GM12878 (cell line): ENCODE results near the gene HHAT. TPM values are rescaled to one million over a fixed set of nuclear protein-coding genes. Genes with fewer than 3 reads are reported as not detected.

Experiments used
- ATAC-seq: fragments of 200-7000 bp; cut with Tn5 transposase; 3 replicates; pipeline ENCODE4 v1.9.1; 2020; ENCODE audit warnings: mild to moderate bottlenecking, moderate library complexity
- BruUV-seq: library from RNA; stranded (reverse); fragments of 400-500 nt; replicated peaks from 2 replicates; lab custom pipeline; 2021; lab: Mats Ljungman, UMichigan
- CTCF ChIA-PET: fragments of 300-600 bp; sonication (Branson Sonifier 250); formaldehyde crosslinking; extraction: SDS; loops from one replicate; lab custom pipeline; 2021; ENCODE audit warnings: inconsistent platforms; lab: Yijun Ruan, JAX
- POLR2A ChIA-PET: fragments of 350-600 bp; formaldehyde crosslinking; extraction: SDS; loops from one replicate; lab custom pipeline; 2021; ENCODE audit warnings: inconsistent platforms; lab: Charles Lee
- RAD21 ChIA-PET: fragments of 300-600 bp; sonication (Branson Sonifier 250); formaldehyde crosslinking; loops from one replicate; lab custom pipeline; 2023; ENCODE audit warnings: antibody characterized with exemption; ENCODE audit not compliant: unreplicated experiment; lab: Charles Lee
- SMC1A ChIA-PET: fragments of 300-600 bp; sonication (Branson Sonifier 250); formaldehyde crosslinking; loops from one replicate; lab custom pipeline; 2023; ENCODE audit not compliant: unreplicated experiment, uncharacterized antibody; lab: Charles Lee
- DNase-seq: peaks from one replicate; pipeline ENCODE4 v3.0.0-alpha.2; 2011; ENCODE audit warnings: low read depth, low spot score
- FAIRE-seq: peaks from 3 replicates; lab custom pipeline; 2011; peaks lifted over from hg19 to GRCh38; lab: Jason Lieb, UNC
- H2AFZ ChIP-seq: 2 replicates; pipeline ENCODE4 v1.6.0; 2011; ENCODE audit warnings: low read depth, low read length, control low read depth; ENCODE audit not compliant: control insufficient read depth
- H3K27ac ChIP-seq: 2 replicates; pipeline ENCODE4 v1.5.1; 2011; ENCODE audit warnings: control low read depth; ENCODE audit not compliant: control insufficient read depth, insufficient read depth
- H3K27me3 ChIP-seq, 2 experiments: replicated peaks in 1 of 2; 2 replicates each; pipeline versions ENCODE4 v1.6.0 to v1.6.1; 2011; ENCODE audit warnings: low read length in 1 of 2; ENCODE audit not compliant: control insufficient read depth in 2 of 2, insufficient read depth in 2 of 2
- H3K36me3 ChIP-seq, 2 experiments: 2 replicates each; pipeline ENCODE4 v1.5.1; 2011; ENCODE audit warnings: low read length in 1 of 2; ENCODE audit not compliant: control insufficient read depth in 2 of 2, insufficient read depth in 2 of 2
- H3K4me1 ChIP-seq: 2 replicates; pipeline ENCODE4 v1.6.1; 2011; ENCODE audit warnings: mild to moderate bottlenecking, low read length, moderate library complexity, mixed read lengths; ENCODE audit not compliant: control insufficient read depth, insufficient read depth
- H3K4me2 ChIP-seq: 2 replicates; pipeline ENCODE4 v1.6.0; 2011; ENCODE audit warnings: control low read depth; ENCODE audit not compliant: control insufficient read depth, insufficient read depth
- H3K4me3 ChIP-seq: fragments of 200-600 bp; sonication (generic); 2 replicates; pipeline ENCODE4 v1.5.1; 2016
- H3K79me2 ChIP-seq: 2 replicates; pipeline ENCODE4 v1.6.0; 2011; ENCODE audit warnings: low read length; ENCODE audit not compliant: control insufficient read depth, insufficient read depth
- H3K9ac ChIP-seq: 2 replicates; pipeline ENCODE4 v1.8.0; 2011; ENCODE audit warnings: low read length, control low read depth, mixed read lengths; ENCODE audit not compliant: control insufficient read depth, insufficient read depth
- H3K9me3 ChIP-seq: replicated peaks from 3 replicates; pipeline ENCODE4 v1.5.1; 2011; ENCODE audit warnings: mild to moderate bottlenecking, low read length; ENCODE audit not compliant: control insufficient read depth, insufficient read depth
- H4K20me1 ChIP-seq: 2 replicates; pipeline ENCODE4 v1.6.0; 2011; ENCODE audit not compliant: control insufficient read depth, insufficient read depth
- ATF7 ChIP-seq: fragments of 450-650 bp; IDR thresholded peaks from 2 replicates; pipeline ENCODE4 v1.6.1; 2016; ENCODE audit warnings: low read depth, mild to moderate bottlenecking
- CBX3 ChIP-seq: fragments of 200-600 bp; sonication (generic); IDR thresholded peaks from 2 replicates; pipeline ENCODE4 v1.6.1; 2016; ENCODE audit warnings: low read depth, borderline replicate concordance
- FOXM1 ChIP-seq: IDR thresholded peaks from 2 replicates; pipeline ENCODE4 v1.6.1; 2012; ENCODE audit warnings: low read depth, mild to moderate bottlenecking, inconsistent platforms, low read length, moderate library complexity
- JUND ChIP-seq: IDR thresholded peaks from 2 replicates; pipeline ENCODE4 v1.6.1; 2012; ENCODE audit warnings: low read depth, mild to moderate bottlenecking, low read length, improper control_type of control experiment, moderate library complexity
- KAT2A ChIP-seq: conservative IDR thresholded peaks from 2 replicates; pipeline ENCODE4 v1.6.1; 2011; ENCODE audit warnings: low read depth, low read length; ENCODE audit not compliant: control insufficient read depth
- KDM1A ChIP-seq: fragments of 200-600 bp; sonication (generic); IDR thresholded peaks from 2 replicates; pipeline ENCODE4 v1.6.1; 2016; ENCODE audit warnings: borderline replicate concordance
- NKRF ChIP-seq: fragments of 450-650 bp; conservative IDR thresholded peaks from 2 replicates; pipeline ENCODE4 v1.6.1; 2017; ENCODE audit warnings: mild to moderate bottlenecking, moderate library complexity
- NR2C1 ChIP-seq: fragments of 450-650 bp; IDR thresholded peaks from 2 replicates; pipeline ENCODE4 v1.6.1; 2017; ENCODE audit warnings: antibody characterized with exemption, mild to moderate bottlenecking, moderate library complexity
- NR2F1 ChIP-seq: fragments of 450-650 bp; conservative IDR thresholded peaks from 2 replicates; pipeline ENCODE4 v1.6.1; 2017; ENCODE audit warnings: mild to moderate bottlenecking
- POLR2AphosphoS5 ChIP-seq: IDR thresholded peaks from 2 replicates; pipeline ENCODE4 v1.6.1; 2011; ENCODE audit warnings: mild to moderate bottlenecking, low read length, inconsistent platforms
- SKIL ChIP-seq: fragments of 450-650 bp; IDR thresholded peaks from 2 replicates; pipeline ENCODE4 v1.6.1; 2017; ENCODE audit warnings: mild to moderate bottlenecking, low read depth, inconsistent platforms; ENCODE audit not compliant: poor library complexity, severe bottlenecking
- SMAD5 ChIP-seq: IDR thresholded peaks from 2 replicates; pipeline ENCODE4 v1.6.1; 2016; ENCODE audit warnings: antibody characterized with exemption, low read depth
- SMC3 ChIP-seq: IDR thresholded peaks from 2 replicates; pipeline ENCODE4 v1.6.1; 2011; ENCODE audit warnings: low read length, improper control_type of control experiment, borderline replicate concordance
- SUZ12 ChIP-seq: fragments of 200-600 bp; sonication (generic); IDR thresholded peaks from one replicate; pipeline ENCODE4 v1.6.1; 2018; ENCODE audit warnings: antibody characterized with exemption, mild to moderate bottlenecking; ENCODE audit not compliant: unreplicated experiment
- TCF12 ChIP-seq: IDR thresholded peaks from 2 replicates; pipeline ENCODE4 v1.6.1; 2011; ENCODE audit warnings: low read depth, mild to moderate bottlenecking, low read length
- ZNF622 ChIP-seq: fragments of 450-650 bp; IDR thresholded peaks from 2 replicates; pipeline ENCODE4 v1.6.1; 2017; ENCODE audit warnings: mild to moderate bottlenecking, inconsistent platforms
- WGBS: methylation state at CpG from one replicate; pipeline ENCODE4 v1.1.6; 2016; ENCODE audit warnings: low lambda C conversion rate; ENCODE audit not compliant: insufficient replicate concordance, insufficient coverage; ENCODE audit errors: missing lambda C conversion rate; 5-methylcytosine and 5-hydroxymethylcytosine counted together
- in situ Hi-C: fragments of 300-500 bp; cut with MboI; formaldehyde crosslinking; loops from 9 replicates; pipeline ENCODE4 v1.14.3; 2018; ENCODE audit warnings: mixed read lengths
- intact Hi-C: fragments of 100-400 bp; cut with micrococcal nuclease; formaldehyde crosslinking; loops from one replicate; pipeline ENCODE4 v1.14.2; 2022; ENCODE audit not compliant: unreplicated experiment
- polyA plus RNA-seq, 11 experiments: library from polyadenylated mRNA; depleted of rRNA in 4 of 11; unstranded in 6 of 11; stranded (reverse) in 5 of 11; fragments of >200 nt; fragmentation: Nextera tagmentation in 4 of 11; fragmentation: Illumina TruSeq in 1 of 11; extraction: Ambion mirVana in 4 of 11; extraction: Trizol in 1 of 11; gene quantifications; 1 replicate in 1 of 11; 2 replicates in 10 of 11; pipeline versions ENCODE4 v1.2.1 to v1.2.3, GENCODE V29; 2011 to 2016; ENCODE audit warnings: inconsistent platforms in 2 of 11, missing spikeins in 2 of 11, low read depth in 1 of 11
- total RNA-seq, 4 experiments: library from RNA; depleted of rRNA in 3 of 4; stranded (reverse); fragments of >200 nt in 3 of 4; fragmentation: Illumina TruSeq in 1 of 4; extraction: Trizol in 1 of 4; gene quantifications; 2 replicates each; pipeline versions ENCODE4 v1.2.1 to v1.2.3, GENCODE V29; 2013 to 2021

HHAT gene
- total and polyA plus RNA-seq, 10 of the 15 experiments (the other 5 are each of a cell fraction or from before 2014, with no cell fraction given) = 1.2 to 37.6 (median 2.6) TPM

GRCh38 chr1:210588946-210589345 lies 260.2 kb downstream of the HHAT start (continued):
- TF ChIP-seq NKRF = no peak
- TF ChIP-seq FOXM1 = no peak
- no peak for TF ChIP-seq KDM1A
- TF ChIP-seq JUND = no peak

- no peak for FAIRE-seq
- no peak for ATAC-seq
- WGBS = 28% methylated on average over 1 of the region's 1 CpG
These were observed 262.5 kb downstream of the HHAT start for GRCh38 chr1:210591214-210591613.

More at GRCh38 chr1:210591214-210591613, 262.5 kb downstream of the HHAT start:
- SMC1A ChIA-PET = interaction anchor here (0.7 to 1.1 kb wide), 2 partner anchors 59 to 213 kb away, joined by 3 read pairs; no protein-coding TSS in a partner anchor
- Histone ChIP-seq H2AFZ (no peak overlapping the region), H4K20me1 (no peaks in the 10 kb centered on the region), H3K4me2 (no peak overlapping the region), H3K36me3 (no peaks in the 10 kb centered on the region), H3K9ac (no peak overlapping the region), H3K27ac (no peak overlapping the region), H3K79me2 (no peaks in the 10 kb centered on the region), H3K4me1 (no peaks in the 10 kb centered on the region), H3K9me3 (no peaks in the 10 kb centered on the region), H3K4me3 (no peak overlapping the region), H3K27me3 (no peaks in the 10 kb centered on the region)
- intact Hi-C loops (no loop called here), in situ Hi-C loops (loop anchor here (25.0 kb wide), 1 partner anchor 346 kb away; no protein-coding TSS in a partner anchor)
- POLR2A ChIA-PET = no interaction called here
- CTCF ChIA-PET = no interaction called here
- TF ChIP-seq NR2C1 (no peak), KAT2A (no peak), SMC3 (no peak), NR2F1 (no peak), ATF7 (no peak), CBX3 (no peak), SMAD5 (no peak), TCF12 (no peak), ZNF622 (no peak), POLR2AphosphoS5 (no peak), SKIL (no peak), SUZ12 (no peak)
- RAD21 ChIA-PET = no interaction called here
- no peak for DNase-seq
- no TSS peak for BruUV-seq
